Endothelial cell of umbilical vein (primary cell): ENCODE measurements around the gene MPIG6B.

Experiments
- EZH2 ChIP-seq: IDR thresholded peaks from 2 replicates; pipeline ENCODE4 v1.6.1; 2012; ENCODE audit warnings: borderline replicate concordance, low read depth, mild to moderate bottlenecking, moderate library complexity, low read length, inconsistent platforms; ENCODE audit not compliant: severe bottlenecking
- POLR2AphosphoS5 ChIP-seq: IDR thresholded peaks from 2 replicates; pipeline ENCODE4 v1.6.1; 2012; ENCODE audit warnings: low read depth, mild to moderate bottlenecking, control low read depth, low read length, moderate library complexity; ENCODE audit not compliant: insufficient read depth

- TF ChIP-seq EZH2: no peak
- TF ChIP-seq POLR2AphosphoS5: no peak
These were observed 19.7 kb downstream of the MPIG6B start for GRCh38 chr6:31742894-31743293.
